GM21576 (cell line): Measurements from ENCODE around the gene RBPJ.

Experiments used
- ATAC-seq: cut with Tn5 transposase; IDR thresholded peaks from one replicate; pipeline ENCODE4 v1.9.1; 2021; ENCODE audit warnings: mild to moderate bottlenecking, moderate library complexity; ENCODE audit not compliant: unreplicated experiment

The RBPJ gene

DNA sequence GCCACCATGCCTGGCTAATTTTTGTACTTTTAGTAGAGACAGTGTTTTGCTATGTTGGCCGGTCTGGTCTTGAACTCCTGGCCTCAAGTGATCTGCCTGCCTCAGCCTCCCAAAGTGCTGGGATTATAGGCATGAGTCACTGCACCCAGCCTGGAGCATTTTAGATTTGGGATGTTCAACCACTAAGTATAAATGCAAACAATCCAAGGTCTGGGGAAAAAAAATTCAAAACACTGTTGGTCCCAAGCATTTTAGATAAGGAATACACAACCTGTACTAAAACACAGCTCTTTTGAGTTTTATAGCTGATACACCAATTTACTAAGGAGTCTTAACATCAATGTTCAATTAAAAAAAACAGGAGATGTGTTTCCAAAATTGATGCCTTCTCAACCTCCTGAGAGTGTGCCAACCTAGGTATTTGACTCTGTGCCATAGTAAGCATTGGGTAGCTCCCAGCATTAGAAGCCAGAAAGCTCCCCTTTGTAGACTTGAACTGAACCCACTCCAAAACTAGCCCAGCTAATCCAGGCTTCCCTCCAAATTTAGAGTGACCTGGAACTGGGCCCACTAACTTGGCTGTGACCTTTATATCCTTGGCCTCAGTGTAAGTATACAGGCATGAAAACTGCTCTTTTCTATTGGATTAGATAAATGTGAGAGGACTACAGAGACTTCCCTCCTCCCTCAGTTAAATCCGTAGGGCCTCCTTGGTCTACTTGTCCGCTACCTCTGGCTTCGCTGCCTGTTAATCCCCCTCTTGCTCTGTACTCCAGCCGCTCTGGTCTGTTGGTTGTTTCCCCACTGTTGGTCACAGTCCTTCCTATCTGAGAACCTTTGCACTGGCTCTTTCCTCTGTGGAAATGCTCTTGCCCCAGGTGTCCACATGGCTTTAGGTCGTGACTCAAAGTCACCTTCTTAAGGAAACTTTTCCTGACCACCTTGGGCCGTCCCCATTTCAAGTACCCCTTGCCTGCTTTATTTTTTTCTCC is 91.9 kb downstream of the RBPJ start:
- no peak for ATAC-seq

DNA sequence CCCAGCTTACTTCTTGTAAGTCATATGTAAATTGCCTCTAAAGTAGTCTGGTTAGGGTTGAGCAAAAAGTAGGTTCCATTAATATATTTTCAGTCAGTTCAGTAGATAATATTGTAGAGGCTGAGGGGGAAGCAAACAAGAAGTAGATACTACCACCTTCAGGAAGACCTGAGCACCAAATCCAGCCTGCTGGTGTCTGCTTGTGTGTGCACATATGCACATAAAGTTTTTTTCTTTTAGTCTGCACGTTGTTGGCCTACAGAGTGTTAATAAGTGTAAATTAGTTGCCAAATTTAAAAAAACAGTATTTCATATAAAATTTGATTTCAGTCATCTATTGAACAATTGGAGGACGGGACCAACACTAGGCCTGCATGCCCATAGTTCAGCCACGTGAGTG is 92.8 kb downstream of the RBPJ start:
- ATAC-seq, result no peak

DNA sequence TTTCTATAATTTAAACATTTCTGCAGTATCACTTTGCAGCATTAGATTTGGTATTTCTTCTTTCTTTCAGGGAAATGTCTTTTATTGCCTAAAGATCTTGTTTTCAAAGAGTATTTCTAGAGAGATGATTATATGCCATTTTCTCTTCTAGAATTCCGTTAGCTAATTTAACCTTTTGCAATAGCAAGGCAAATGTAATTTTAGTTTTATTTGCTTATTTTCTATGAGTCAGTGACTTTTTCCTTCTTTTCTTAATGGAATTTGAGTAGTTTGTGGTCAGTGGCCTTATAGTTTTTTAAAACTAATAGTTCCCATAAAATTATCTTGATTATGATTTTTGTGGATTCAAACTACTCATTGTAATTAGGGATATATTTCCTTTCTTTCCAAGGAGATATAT is 97.3 kb downstream of the RBPJ start:
- no peak for ATAC-seq

DNA sequence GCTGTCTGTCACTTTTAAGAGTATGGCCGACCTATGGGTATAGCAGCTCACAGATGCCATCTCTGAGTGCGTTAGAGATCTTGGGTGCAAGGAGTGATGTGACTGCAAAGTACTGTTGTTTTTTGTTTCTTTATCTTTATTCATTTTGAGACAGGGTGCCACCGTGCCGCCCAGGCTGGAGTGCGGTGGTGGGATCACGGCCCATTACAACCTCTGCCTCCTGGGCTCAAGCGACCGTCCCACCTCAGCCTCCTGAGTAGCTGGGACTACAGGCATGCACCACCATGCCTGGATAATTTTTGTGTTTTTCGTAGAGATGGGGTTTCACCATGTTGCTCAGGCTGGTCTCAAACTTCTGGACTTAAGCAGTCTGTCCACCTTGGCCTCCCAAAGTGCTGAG is 98.0 kb downstream of the RBPJ start:
- ATAC-seq, result no peak

- ATAC-seq, result no peak
Measured at GRCh38 chr4:26420438-26420837, 99.6 kb downstream of the RBPJ start.

GRCh38 chr4:26420913-26421312 is 100.1 kb downstream of the RBPJ start:
- ATAC-seq, result no peak

- ATAC-seq, result no peak
Measured at GRCh38 chr4:26424153-26424552, 103.3 kb downstream of the RBPJ start.

- no peak for ATAC-seq
Measured at GRCh38 chr4:26424838-26425237, 104.0 kb downstream of the RBPJ start.

DNA sequence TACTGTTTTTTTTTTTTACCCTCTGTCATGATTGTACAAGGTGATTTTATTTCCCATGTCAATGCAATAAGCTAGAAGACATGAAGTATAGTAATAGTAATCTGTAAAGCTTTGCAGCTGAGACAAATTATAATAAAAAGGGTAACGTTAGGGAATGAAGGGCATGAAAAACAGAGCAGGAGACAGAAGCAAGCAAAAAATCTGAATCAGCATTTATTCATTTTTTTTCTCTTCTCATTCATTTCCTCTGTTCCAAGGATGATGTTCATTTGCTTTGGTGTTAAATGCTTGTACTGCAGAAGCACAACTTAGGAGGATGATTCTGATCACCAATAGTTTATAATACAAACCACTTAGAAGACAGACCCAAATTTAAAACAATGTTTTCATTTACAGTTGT is 105.1 kb downstream of the RBPJ start:
- no peak for ATAC-seq

- no peak for ATAC-seq
Measured at GRCh38 chr4:26426892-26427291, 106.1 kb downstream of the RBPJ start.

DNA sequence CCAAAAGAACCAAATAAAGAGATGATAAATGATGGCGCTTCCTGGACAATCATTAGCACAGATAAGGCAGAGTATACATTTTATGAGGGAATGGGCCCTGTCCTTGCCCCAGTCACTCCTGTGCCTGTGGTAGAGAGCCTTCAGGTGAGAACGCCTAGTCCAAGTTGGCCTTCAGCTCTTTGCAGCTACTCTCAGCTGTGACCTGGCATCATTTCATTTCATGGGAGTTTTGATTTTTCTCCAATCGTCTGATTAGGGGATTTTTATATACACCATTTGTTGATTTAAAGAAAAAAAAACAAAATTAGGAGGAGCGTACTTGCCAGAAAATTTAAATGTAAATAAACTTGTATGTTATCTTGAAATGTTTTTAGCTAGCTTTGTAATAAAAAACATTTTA is 109.1 kb downstream of the RBPJ start:
- no peak for ATAC-seq

- no peak for ATAC-seq
Measured at GRCh38 chr4:26431461-26432180, 110.8 kb downstream of the RBPJ start.

DNA sequence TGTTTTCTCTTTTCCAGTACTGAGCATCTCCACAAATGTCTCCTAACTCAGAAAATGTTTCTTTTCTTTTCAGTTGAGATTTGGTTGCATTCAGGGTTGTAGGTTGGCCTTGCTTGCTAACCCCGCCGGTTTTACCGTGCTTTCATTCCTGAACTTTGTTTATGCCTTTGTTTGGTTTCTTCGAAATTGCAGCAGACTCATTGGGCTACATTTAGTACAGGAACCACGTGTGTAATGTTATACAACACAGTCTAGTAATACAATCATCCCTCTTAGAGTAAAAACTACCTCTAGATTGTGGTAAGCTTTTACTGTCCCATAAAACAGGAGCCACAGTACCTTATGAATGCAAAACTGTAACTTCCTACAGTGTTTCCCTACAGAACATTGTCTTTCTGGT is 111.6 kb downstream of the RBPJ start:
- ATAC-seq, result no peak

DNA sequence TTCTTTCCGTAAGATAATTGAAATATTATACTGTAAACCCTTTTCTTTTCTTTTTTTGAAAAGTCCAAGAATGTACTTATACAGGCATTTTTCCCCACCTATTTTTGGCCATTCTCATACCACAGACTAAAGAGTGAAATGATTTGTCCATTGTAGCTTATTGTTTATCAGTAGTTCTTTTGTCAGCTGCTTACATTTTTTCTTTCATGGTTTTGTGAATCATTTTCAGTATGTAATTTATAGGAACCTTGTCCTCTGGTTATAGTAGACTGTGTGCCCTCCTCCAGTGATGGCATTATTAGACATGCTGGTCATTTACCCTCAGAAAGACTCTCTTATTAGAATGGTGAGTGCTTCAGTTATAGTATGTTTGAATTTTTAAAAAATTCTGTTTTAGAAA is 112.7 kb downstream of the RBPJ start:
- no peak for ATAC-seq

DNA sequence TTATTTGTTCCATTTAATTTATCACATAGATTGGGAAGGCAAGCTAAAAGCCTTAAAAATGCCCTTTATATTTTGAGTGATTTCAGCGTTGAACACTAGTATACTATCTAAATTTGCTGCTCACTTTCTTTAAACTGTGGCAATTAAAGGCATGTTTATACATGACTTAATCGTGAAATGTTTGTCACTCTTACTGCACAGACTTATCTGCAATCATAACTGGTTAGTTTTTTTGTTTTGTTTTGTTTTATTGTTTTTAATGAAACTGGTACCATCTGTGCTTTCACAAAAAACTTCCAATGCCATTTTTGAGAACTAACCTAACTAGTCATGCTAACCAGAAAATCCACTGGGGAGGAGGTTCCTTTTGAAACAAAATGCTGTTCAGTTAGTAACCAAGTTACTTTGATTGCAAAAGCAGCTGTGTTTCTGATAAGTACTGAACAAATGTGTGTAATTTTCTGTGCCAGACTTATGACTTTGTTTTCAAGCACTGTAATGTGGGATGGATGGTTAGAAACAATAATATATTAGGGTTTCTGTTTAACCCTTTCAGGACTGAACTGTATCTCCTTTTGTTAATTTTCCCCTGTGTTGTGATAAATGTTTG is 113.3 kb downstream of the RBPJ start:
- ATAC-seq, result no peak

GRCh38 chr4:26441102-26441501 is 120.3 kb downstream of the RBPJ start:
- ATAC-seq, result no peak

DNA sequence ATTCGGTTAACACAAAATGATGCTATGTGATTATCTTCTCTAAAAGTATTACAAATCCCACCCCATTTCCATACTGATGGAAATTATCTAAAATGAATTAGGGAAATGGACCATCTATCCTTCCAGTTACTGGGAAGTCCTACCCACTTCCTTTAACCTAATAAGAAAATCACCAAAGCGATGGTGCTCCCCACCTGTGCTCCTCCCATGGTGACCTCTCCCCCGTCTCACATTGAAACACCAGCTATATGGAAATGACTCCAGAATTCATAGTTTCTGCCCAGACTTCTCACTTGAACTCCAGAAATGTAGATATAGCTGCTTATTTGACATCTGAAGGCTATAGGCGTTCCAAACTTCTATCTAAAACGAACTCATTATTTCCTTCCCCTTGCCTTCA is 121.0 kb downstream of the RBPJ start:
- ATAC-seq, result no peak

- no peak for ATAC-seq
Measured at GRCh38 chr4:26447378-26447777, 126.6 kb downstream of the RBPJ start.

DNA sequence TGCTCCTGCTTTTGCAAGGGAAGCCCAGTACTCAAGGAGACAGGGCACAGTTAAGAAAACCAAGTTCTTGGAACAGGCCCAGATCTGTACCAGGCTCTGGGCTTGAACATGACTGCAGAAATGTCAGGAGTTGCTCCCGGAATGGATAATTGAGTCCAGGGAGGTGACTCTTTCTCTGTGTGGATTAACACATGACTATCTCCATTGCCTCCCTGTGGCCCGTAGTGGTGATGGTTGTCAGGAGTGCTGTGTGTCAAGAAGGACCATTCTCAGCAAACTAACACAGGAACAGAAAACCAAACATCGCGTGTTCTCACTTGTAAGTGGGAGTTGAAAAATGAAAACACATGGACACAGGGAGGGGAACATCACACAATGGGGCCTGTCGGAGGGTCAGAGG is 129.6 kb downstream of the RBPJ start:
- ATAC-seq, result no peak

GRCh38 chr4:26451597-26451996 is 130.8 kb downstream of the RBPJ start:
- no peak for ATAC-seq
